KOPT-K1 (cell line): ENCODE measurements around the gene TPO.

Experiments used
- H3K27ac ChIP-seq: fragments of 200-600 bp; sonication (generic); 2 replicates; pipeline ENCODE4 v1.5.1; 2016; ENCODE audit warnings: antibody characterized with exemption, mild to moderate bottlenecking, low read depth, low read length; ENCODE audit not compliant: poor library complexity, severe bottlenecking
- H3K36me3 ChIP-seq: fragments of 200-600 bp; sonication (generic); 2 replicates; pipeline ENCODE4 v1.5.1; 2017; ENCODE audit warnings: antibody characterized with exemption, mild to moderate bottlenecking, low read length, moderate library complexity; ENCODE audit not compliant: insufficient read depth
- H3K9me3 ChIP-seq: fragments of 200-600 bp; sonication (generic); 2 replicates; pipeline ENCODE4 v1.5.1; 2017; ENCODE audit warnings: antibody characterized with exemption, low read length, mild to moderate bottlenecking; ENCODE audit not compliant: insufficient read depth, poor library complexity, severe bottlenecking

TPO gene

GRCh38 chr2:1546901-1547300 lies 133.6 kb downstream of the TPO start:
- no peak overlapping the region for H3K27ac ChIP-seq
- no peaks in the 10 kb centered on the region for H3K36me3 ChIP-seq
- H3K9me3 ChIP-seq, result no peaks in the 10 kb centered on the region

DNA sequence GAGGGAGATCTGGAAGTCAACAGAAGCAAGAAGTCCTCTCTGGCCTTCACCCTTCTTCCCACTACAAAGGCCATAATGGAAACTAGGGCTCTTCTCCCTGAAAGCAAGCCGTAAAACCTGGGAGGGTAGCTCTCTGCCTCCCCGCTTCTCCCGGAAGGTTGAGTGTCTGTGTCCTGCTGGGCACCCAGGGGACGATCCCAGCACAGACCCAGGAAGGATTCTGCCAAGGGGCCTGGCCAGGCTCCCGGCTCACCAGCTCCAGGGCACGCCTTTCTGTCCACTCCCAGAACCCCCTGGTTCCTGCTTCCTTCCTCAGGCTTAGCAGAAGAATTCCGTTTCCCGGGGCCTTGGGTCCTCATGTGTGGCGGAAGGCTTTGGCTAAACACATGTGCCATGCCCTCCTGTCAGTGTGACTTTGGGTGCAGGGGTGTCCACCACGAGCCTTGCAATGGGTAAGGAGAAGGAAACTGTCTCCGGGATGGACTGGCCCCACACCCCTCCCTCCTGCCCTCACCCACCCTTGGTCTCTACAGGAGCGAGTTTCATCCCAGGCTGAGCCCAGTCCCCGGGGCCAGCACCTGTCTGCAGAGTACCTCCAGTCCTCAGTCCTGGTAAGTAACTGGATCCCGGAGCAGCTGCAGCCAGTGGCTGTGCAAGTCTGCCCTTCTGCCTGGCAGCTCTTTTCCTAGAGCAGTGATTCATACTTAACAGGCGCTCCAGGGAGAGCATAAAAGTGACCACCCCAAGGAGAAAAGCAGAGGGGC lies 135.8 kb downstream of the TPO start:
- H3K36me3 ChIP-seq, result no peaks in the 10 kb centered on the region
- H3K9me3 ChIP-seq, result no peaks in the 10 kb centered on the region
- no peak overlapping the region for H3K27ac ChIP-seq

- H3K36me3 ChIP-seq, result no peaks in the 10 kb centered on the region
- no peaks in the 10 kb centered on the region for H3K9me3 ChIP-seq
- no peak overlapping the region for H3K27ac ChIP-seq
Measured at GRCh38 chr2:1550076-1550475, 136.8 kb downstream of the TPO start.

GRCh38 chr2:1550658-1551316 lies 137.5 kb downstream of the TPO start:
- H3K27ac ChIP-seq, result no peak overlapping the region
- H3K9me3 ChIP-seq, result no peaks in the 10 kb centered on the region
- H3K36me3 ChIP-seq, result no peaks in the 10 kb centered on the region

DNA sequence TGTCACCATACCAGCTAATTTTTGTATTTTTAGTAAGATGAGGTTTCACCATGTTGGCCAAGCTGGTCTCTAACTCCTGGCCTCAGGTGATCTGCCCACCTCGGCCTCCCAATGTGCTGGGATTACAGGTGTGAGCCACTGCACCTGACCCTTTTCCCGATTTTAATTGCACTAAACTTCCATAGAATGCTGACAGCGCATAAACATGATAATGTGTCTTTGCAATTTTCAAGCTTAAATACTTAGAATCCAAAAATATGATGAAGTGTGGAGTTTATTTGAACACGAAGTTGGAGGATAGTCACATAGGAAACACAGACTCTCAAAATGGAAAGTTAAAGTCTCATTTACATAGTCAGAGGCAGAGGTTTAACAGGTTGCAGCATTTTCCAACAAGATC lies 138.6 kb downstream of the TPO start:
- H3K36me3 ChIP-seq, result no peaks in the 10 kb centered on the region
- H3K27ac ChIP-seq, result no peak overlapping the region
- no peaks in the 10 kb centered on the region for H3K9me3 ChIP-seq

GRCh38 chr2:1552611-1553010 lies 139.3 kb downstream of the TPO start:
- no peak overlapping the region for H3K27ac ChIP-seq
- no peaks in the 10 kb centered on the region for H3K36me3 ChIP-seq
- no peaks in the 10 kb centered on the region for H3K9me3 ChIP-seq

DNA sequence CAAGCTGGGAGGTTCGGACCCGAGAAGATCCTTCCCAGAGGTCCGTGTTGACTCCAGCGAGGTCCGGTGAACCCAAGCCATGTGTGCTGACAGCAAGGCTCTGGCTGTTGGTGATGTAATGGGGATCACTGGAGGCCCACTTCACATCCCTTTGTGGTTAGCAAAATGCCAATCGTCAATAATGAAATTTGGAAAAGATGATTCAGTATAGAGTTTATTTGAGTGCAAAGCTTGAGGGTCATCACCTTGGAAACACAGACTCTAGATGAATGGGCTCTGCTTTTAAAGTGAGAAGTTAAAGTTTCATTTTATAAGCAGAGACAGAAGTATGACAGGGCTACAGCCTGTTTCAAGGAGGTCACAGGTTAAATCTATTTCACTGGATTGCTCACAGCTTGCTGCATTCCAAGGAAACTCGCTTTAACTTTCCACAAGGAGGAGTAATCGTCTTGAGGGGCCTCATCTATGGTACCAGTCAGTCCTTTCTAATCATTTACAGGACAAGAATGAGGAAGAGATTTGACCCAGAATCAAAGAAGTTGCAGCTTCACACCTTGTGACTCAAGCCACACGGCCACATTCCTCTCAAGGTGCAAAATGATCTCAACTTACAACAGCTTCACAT lies 140.5 kb downstream of the TPO start:
- no peak overlapping the region for H3K27ac ChIP-seq

GRCh38 chr2:1556286-1556685 lies 143.0 kb downstream of the TPO start:
- Histone ChIP-seq H3K36me3 (no peaks in the 10 kb centered on the region), H3K27ac (no peak overlapping the region), H3K9me3 (no peaks in the 10 kb centered on the region)

More for the DNA sequence above, 140.5 kb downstream of the TPO start:
- Histone ChIP-seq H3K9me3 (no peaks in the 10 kb centered on the region), H3K36me3 (no peaks in the 10 kb centered on the region)

- Histone ChIP-seq H3K9me3 (no peaks in the 10 kb centered on the region), H3K27ac (no peak overlapping the region), H3K36me3 (no peaks in the 10 kb centered on the region)
Measured at GRCh38 chr2:1556776-1557466, 143.7 kb downstream of the TPO start.

DNA sequence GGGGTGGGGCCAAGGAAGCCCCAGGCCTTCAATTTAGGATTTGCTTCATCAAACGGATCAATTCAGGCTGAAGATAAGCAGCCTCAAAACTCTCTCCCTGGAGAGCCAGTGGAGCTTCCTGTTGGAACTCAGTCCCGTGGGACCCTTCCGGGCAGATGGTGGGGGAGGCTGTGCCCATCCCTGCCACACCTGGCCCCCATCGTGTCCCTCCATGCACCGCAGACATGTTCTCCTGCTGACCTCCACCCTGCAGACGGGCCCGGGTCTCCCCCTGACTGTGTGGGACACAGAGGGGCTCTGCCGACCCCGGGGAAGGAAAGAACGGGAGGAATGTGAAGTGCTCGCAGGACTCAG lies 144.2 kb downstream of the TPO start:
- Histone ChIP-seq H3K36me3 (no peaks in the 10 kb centered on the region), H3K9me3 (no peaks in the 10 kb centered on the region), H3K27ac (no peak overlapping the region)

- no peaks in the 10 kb centered on the region for H3K9me3 ChIP-seq
- no peaks in the 10 kb centered on the region for H3K36me3 ChIP-seq
- H3K27ac ChIP-seq, result no peak overlapping the region
Measured at GRCh38 chr2:1559589-1560175, 146.4 kb downstream of the TPO start.

DNA sequence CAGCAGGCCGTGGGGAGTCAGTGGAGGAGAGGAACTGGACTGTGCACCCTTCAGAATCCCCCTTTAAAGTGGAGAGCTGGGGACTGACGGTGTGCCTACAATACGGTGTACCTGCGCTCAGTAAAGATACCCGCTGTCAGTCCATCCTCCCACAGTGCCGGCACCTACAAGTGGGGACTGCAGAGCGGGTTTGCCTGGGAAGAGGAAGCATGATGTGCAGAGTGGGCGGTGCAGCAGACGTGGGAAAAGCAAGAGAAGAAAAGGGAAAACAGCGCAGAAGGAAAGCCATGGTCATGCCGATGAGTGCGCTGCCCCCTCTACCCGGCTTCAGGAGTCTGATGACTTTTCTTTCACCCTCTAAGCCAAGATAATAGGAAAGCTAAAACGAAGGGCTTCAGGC lies 148.0 kb downstream of the TPO start:
- peaks cover 1% of the 10 kb centered on the region for H3K9me3 ChIP-seq
- no peak overlapping the region for H3K27ac ChIP-seq
- H3K36me3 ChIP-seq, result no peaks in the 10 kb centered on the region

DNA sequence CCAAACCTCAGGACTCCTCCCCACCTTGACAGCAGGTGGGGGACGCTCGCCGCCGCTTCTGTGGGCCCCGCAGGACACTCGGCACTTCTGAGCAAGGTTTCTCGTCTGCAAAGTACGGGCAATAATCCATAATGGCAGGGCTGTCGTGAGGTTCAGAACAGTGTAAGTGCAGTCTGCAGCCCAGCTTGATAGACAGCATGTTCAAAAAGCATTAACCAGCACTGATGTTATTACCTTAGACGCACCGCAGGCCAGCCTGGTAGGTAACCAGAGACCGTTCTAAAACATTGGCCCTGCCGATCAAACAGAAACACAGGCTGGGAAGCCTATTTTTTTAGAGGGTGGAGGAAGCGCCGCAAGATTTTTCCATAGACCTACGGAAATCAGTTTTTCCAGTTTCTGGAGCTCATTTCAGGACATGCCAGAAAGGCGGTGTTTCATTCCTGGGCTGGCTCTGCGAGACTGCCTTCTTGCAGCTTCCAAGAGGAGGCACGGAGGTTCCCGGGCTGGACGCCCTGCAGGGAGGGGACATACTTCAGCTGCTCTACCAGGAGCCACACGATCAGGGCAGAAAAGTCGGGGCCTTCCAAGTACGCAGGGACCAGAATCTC lies 148.7 kb downstream of the TPO start:
- H3K9me3 ChIP-seq, result peaks cover 7% of the 10 kb centered on the region
- no peaks in the 10 kb centered on the region for H3K36me3 ChIP-seq
- H3K27ac ChIP-seq, result no peak overlapping the region

- Histone ChIP-seq H3K9me3 (peaks cover 21% of the 10 kb centered on the region), H3K36me3 (no peaks in the 10 kb centered on the region), H3K27ac (no peak overlapping the region)
Measured at GRCh38 chr2:1563084-1563857, 150.0 kb downstream of the TPO start.
